ENCODE data around the gene FOXJ3.

GRCh38 chr1:42152907-42153600, 182.0 kb downstream of the FOXJ3 start, which contains the start of gene GUCA2B:
- TF ChIP-seq POLR2A (IDR thresholded peaks at IDR 0.05; ENCODE audit: low read depth) (no peak), CTCF (IDR thresholded peaks at IDR 0.05) (no peak)

Measured in esophagus muscularis mucosa (tissue), 3 donors.